GM23248 (cell line): Measurements from ENCODE around the gene BCL11B. TPM values are rescaled to one million over a fixed set of nuclear protein-coding genes. Genes with fewer than 3 reads are reported as not detected.

Experiments
- DNase-seq: peaks from one replicate; pipeline ENCODE4 v3.0.0-alpha.2; 2015
- H2AFZ ChIP-seq: fragments of 200-600 bp; sonication (generic); 2 replicates; pipeline ENCODE4 v1.6.1; 2016; ENCODE audit warnings: antibody characterized with exemption
- H3F3A ChIP-seq: fragments of 200-600 bp; sonication (generic); 2 replicates; pipeline ENCODE4 v1.6.1; 2016; ENCODE audit warnings: mild to moderate bottlenecking, antibody characterized with exemption, mixed run types; ENCODE audit not compliant: insufficient read depth
- H3K27ac ChIP-seq: fragments of 200-600 bp; sonication (generic); 2 replicates; pipeline ENCODE4 v1.5.1; 2016; ENCODE audit warnings: mild to moderate bottlenecking
- H3K27me3 ChIP-seq: fragments of 200-600 bp; sonication (generic); replicated peaks from 2 replicates; pipeline ENCODE4 v1.6.1; 2016; ENCODE audit warnings: mild to moderate bottlenecking; ENCODE audit not compliant: insufficient read depth
- H3K36me3 ChIP-seq: fragments of 200-600 bp; sonication (generic); 2 replicates; pipeline ENCODE4 v1.6.1; 2016; ENCODE audit warnings: low read depth, mild to moderate bottlenecking
- H3K4me1 ChIP-seq: fragments of 200-600 bp; sonication (generic); 2 replicates; pipeline ENCODE4 v1.6.1; 2016; ENCODE audit warnings: mild to moderate bottlenecking; ENCODE audit not compliant: insufficient read depth
- H3K4me2 ChIP-seq: fragments of 200-600 bp; sonication (generic); one replicate; pipeline ENCODE4 v1.6.1; 2016; ENCODE audit warnings: mild to moderate bottlenecking; ENCODE audit not compliant: unreplicated experiment
- H3K4me3 ChIP-seq: fragments of 200-600 bp; sonication (generic); 2 replicates; pipeline ENCODE4 v1.5.1; 2016; ENCODE audit warnings: mild to moderate bottlenecking
- H3K79me2 ChIP-seq: fragments of 200-600 bp; sonication (generic); 2 replicates; pipeline ENCODE4 v1.6.1; 2016; ENCODE audit warnings: mild to moderate bottlenecking; ENCODE audit not compliant: insufficient read depth
- H3K9ac ChIP-seq: fragments of 200-600 bp; sonication (generic); 2 replicates; pipeline ENCODE4 v1.6.1; 2016; ENCODE audit warnings: mild to moderate bottlenecking
- H3K9me2 ChIP-seq: fragments of 200-600 bp; sonication (generic); 2 replicates; pipeline ENCODE4 v1.6.1; 2016; ENCODE audit warnings: mixed run types, mild to moderate bottlenecking, moderate library complexity; ENCODE audit not compliant: insufficient read depth
- H3K9me3 ChIP-seq: fragments of 200-600 bp; sonication (generic); one replicate; pipeline ENCODE4 v1.6.1; 2017; ENCODE audit warnings: low read depth
- H4K20me1 ChIP-seq: fragments of 200-600 bp; sonication (generic); 2 replicates; pipeline ENCODE4 v1.6.0; 2016; ENCODE audit not compliant: insufficient read depth
- EZH2 ChIP-seq: fragments of 200-600 bp; sonication (generic); IDR thresholded peaks from 2 replicates; pipeline ENCODE4 v1.6.1; 2018; ENCODE audit warnings: antibody characterized with exemption, mild to moderate bottlenecking; ENCODE audit not compliant: insufficient read depth, poor library complexity, severe bottlenecking
- EZH2phosphoT487 ChIP-seq: fragments of 200-600 bp; sonication (generic); IDR thresholded peaks from 2 replicates; pipeline ENCODE4 v1.6.1; 2018; ENCODE audit warnings: antibody characterized with exemption, moderate library complexity, mild to moderate bottlenecking, low read depth; ENCODE audit not compliant: insufficient read depth
- WGBS, 2 experiments: methylation state at CpG; one replicate each; pipeline ENCODE4 v1.1.6; 2015 to 2017; ENCODE audit warnings: low lambda C conversion rate in 2 of 2, low coverage in 1 of 2; ENCODE audit errors: missing lambda C conversion rate in 2 of 2; 5-methylcytosine and 5-hydroxymethylcytosine counted together
- in situ Hi-C: fragments of 300-500 bp; cut with MboI; formaldehyde crosslinking; loops from 2 replicates; pipeline ENCODE4 v1.15.0; 2020
- polyA plus RNA-seq: library from polyadenylated mRNA; unstranded; fragments of >200 nt; fragmentation: Nextera tagmentation; extraction: Ambion mirVana; gene quantifications from 2 replicates; pipeline ENCODE4 v1.2.1, GENCODE V29; 2016
- total RNA-seq: library from RNA; depleted of rRNA; stranded (reverse); fragments of >200 nt; shearing (Covaris generic); gene quantifications from 2 replicates; pipeline ENCODE4 v1.2.3, GENCODE V29; 2014

Gene BCL11B
- total and polyA plus RNA-seq, 2 experiments from 2014 or later = not detected

GRCh38 chr14:99124482-99125105, 147.4 kb downstream of the BCL11B start:
- TF ChIP-seq EZH2 = no peak
- no peak for TF ChIP-seq EZH2phosphoT487
- no peaks in the 10 kb centered on the region for H3K4me1 ChIP-seq
- no peaks in the 10 kb centered on the region for H3K27me3 ChIP-seq
- no peaks in the 10 kb centered on the region for H3K79me2 ChIP-seq
- in situ Hi-C loops = no loop called here
- no peaks in the 10 kb centered on the region for H4K20me1 ChIP-seq
- H3F3A ChIP-seq = no peaks in the 10 kb centered on the region
- H3K9me3 ChIP-seq = no peaks in the 10 kb centered on the region
- WGBS, 2 experiments = 70 to 75% methylated on average over 10 of the region's 10 CpGs
- H2AFZ ChIP-seq = no peak overlapping the region
- no peak overlapping the region for H3K4me3 ChIP-seq
- no peak overlapping the region for H3K9ac ChIP-seq
- no peak for DNase-seq
- no peak overlapping the region for H3K4me2 ChIP-seq
- H3K9me2 ChIP-seq = no peaks in the 10 kb centered on the region
- H3K27ac ChIP-seq = no peak overlapping the region
- no peaks in the 10 kb centered on the region for H3K36me3 ChIP-seq

DNA sequence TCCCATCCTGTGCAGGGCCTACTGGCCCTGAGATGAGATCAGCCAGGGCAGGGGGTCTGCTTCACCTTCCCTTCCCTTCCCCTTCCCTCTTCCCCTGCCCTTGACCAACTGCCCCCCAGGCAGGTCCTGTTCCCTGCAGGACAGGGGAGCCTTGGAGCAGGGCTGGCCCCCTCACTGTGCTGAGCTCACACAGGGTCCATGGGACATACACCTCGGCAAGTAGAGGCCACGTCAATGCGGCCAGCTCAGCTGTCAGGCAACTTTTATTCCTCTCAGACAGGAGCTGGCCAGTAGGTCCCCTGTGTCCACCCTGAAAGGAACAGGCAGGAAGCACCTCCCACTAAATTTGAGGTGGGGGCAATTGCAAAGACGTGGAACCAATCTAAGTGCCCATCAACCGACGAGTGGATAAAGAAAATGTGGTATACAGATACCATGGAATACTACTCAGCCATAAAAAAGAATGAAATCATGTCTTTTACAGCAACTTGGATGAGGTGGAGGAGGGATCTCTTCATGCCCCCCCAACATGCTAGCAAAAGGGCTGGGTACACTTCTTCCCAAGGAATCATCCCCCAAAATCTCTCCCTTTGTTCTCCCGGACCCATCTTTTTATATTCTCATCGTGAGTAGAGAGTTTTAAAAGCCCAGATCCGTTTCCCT, 148.7 kb downstream of the BCL11B start:
- 53 to 54% methylated on average over 9 of the region's 9 CpGs for WGBS, 2 experiments
- H3K9me2 ChIP-seq = no peaks in the 10 kb centered on the region
- in situ Hi-C loops = no loop called here
- no peak overlapping the region for H3K27ac ChIP-seq
- no peak overlapping the region for H2AFZ ChIP-seq
- no peak overlapping the region for H3K9ac ChIP-seq
- H3K36me3 ChIP-seq = no peaks in the 10 kb centered on the region
- H3F3A ChIP-seq = no peaks in the 10 kb centered on the region
- no peaks in the 10 kb centered on the region for H3K9me3 ChIP-seq
- no peaks in the 10 kb centered on the region for H3K27me3 ChIP-seq
- no peak for DNase-seq
- TF ChIP-seq EZH2 (no peak), EZH2phosphoT487 (no peak)
- H3K4me2 ChIP-seq = no peak overlapping the region
- no peaks in the 10 kb centered on the region for H3K79me2 ChIP-seq
- no peaks in the 10 kb centered on the region for H4K20me1 ChIP-seq
- no peak overlapping the region for H3K4me3 ChIP-seq
- H3K4me1 ChIP-seq = no peaks in the 10 kb centered on the region

- WGBS, 2 experiments = 69 to 74% methylated on average over 15 to 18 of the region's 18 CpGs
- no peaks in the 10 kb centered on the region for H3K9me3 ChIP-seq
These were observed 149.4 kb downstream of the BCL11B start for GRCh38 chr14:99122521-99123125.

DNA sequence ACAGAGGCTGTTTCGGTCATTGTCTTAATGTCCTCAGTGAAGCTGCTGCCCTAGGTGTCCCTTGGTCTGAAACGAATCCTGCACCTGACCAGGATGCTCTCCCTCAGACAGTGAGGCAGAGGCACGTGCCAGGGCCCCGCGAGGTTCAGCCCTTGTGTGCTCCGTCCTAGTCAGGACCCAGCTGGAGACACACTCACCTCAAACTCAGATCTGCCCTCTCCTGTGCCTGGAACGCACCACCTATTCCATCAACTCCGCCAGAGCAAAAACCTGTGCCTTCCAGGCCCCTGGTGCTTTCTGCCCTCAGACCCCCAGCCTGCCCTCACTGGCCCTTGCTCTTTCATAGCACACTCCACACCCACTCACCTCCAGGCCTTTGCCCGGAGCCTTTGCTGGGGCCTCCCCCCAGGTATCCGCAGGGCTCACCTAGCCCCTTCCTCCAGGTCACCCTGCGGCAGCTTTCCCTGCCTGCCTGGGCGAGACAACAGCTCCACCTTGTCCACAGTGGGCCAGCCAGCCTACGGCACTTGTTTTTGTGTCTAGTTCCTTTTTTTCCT, 150.6 kb downstream of the BCL11B start:
- Histone ChIP-seq H3K79me2 (no peaks in the 10 kb centered on the region), H3K4me3 (no peak overlapping the region), H3K4me1 (no peaks in the 10 kb centered on the region), H2AFZ (no peak overlapping the region), H3K27me3 (no peaks in the 10 kb centered on the region), H3K9ac (no peak overlapping the region), H3F3A (no peaks in the 10 kb centered on the region), H4K20me1 (no peaks in the 10 kb centered on the region), H3K9me2 (no peaks in the 10 kb centered on the region), H3K27ac (no peak overlapping the region), H3K9me3 (no peaks in the 10 kb centered on the region), H3K36me3 (no peaks in the 10 kb centered on the region), H3K4me2 (no peak overlapping the region)
- 68 to 77% methylated on average over 13 of the region's 13 CpGs for WGBS, 2 experiments
- TF ChIP-seq EZH2 (no peak), EZH2phosphoT487 (no peak)
- in situ Hi-C loops = no loop called here
- DNase-seq = no peak

More at GRCh38 chr14:99122521-99123125, 149.4 kb downstream of the BCL11B start:
- no peak overlapping the region for H3K9ac ChIP-seq
- DNase-seq = no peak
- no peaks in the 10 kb centered on the region for H3F3A ChIP-seq
- H2AFZ ChIP-seq = no peak overlapping the region
- in situ Hi-C loops = no loop called here
- H3K27ac ChIP-seq = no peak overlapping the region
- H3K4me1 ChIP-seq = no peaks in the 10 kb centered on the region
- TF ChIP-seq EZH2 = no peak
- TF ChIP-seq EZH2phosphoT487 = no peak
- H3K9me2 ChIP-seq = no peaks in the 10 kb centered on the region
- H3K27me3 ChIP-seq = no peaks in the 10 kb centered on the region
- H3K36me3 ChIP-seq = no peaks in the 10 kb centered on the region
- H3K4me2 ChIP-seq = no peak overlapping the region
- H3K4me3 ChIP-seq = no peak overlapping the region
- H4K20me1 ChIP-seq = no peaks in the 10 kb centered on the region
- no peaks in the 10 kb centered on the region for H3K79me2 ChIP-seq
